AG20443 (cell line): Measurements from ENCODE around the gene FCSK.

ENCODE experiments used
- DNase-seq: peaks from one replicate; pipeline ENCODE4 v3.0.0; 2012; ENCODE audit warnings: low spot score, mixed read lengths

Gene FCSK

GRCh38 chr16:70480127-70481105, 26.0 kb downstream of the FCSK start:
- no peak for DNase-seq

- DNase-seq, result peak; percentile 66
Measured at GRCh38 chr16:70481929-70482536, 27.6 kb downstream of the FCSK start.

- no peak for DNase-seq
Measured at GRCh38 chr16:70482624-70483023, 28.2 kb downstream of the FCSK start.

GRCh38 chr16:70483426-70483825, 29.0 kb downstream of the FCSK start:
- DNase-seq, result no peak

GRCh38 chr16:70484867-70485266, 30.5 kb downstream of the FCSK start:
- DNase-seq, result no peak

- DNase-seq, result no peak
Measured at GRCh38 chr16:70490261-70490660, 35.9 kb downstream of the FCSK start.

- no peak for DNase-seq
Measured at GRCh38 chr16:70493802-70494201, 39.4 kb downstream of the FCSK start.

- no peak for DNase-seq
Measured at GRCh38 chr16:70494202-70494770, 39.9 kb downstream of the FCSK start.

GRCh38 chr16:70494777-70495176, 40.4 kb downstream of the FCSK start:
- no peak for DNase-seq

GRCh38 chr16:70495425-70496182, 41.2 kb downstream of the FCSK start:
- no peak for DNase-seq

- DNase-seq, result no peak
Measured at GRCh38 chr16:70496513-70496912, 42.1 kb downstream of the FCSK start.

GRCh38 chr16:70508752-70509151, 54.4 kb downstream of the FCSK start:
- no peak for DNase-seq

- DNase-seq, result no peak
Measured at GRCh38 chr16:70510216-70510615, 55.8 kb downstream of the FCSK start.

- DNase-seq, result no peak
Measured at GRCh38 chr16:70511833-70512232, 57.4 kb downstream of the FCSK start.

GRCh38 chr16:70512456-70512855, 58.1 kb downstream of the FCSK start:
- DNase-seq, result peak; percentile 22

- DNase-seq, result peak; percentile 20
Measured at GRCh38 chr16:70520612-70521297, 66.4 kb downstream of the FCSK start.

- DNase-seq, result no peak
Measured at GRCh38 chr16:70522216-70523075, 68.1 kb downstream of the FCSK start.

GRCh38 chr16:70523076-70523742, 68.8 kb downstream of the FCSK start, which contains the start of gene COG4:
TSS of gene COG4 (minus strand) at chr16:70523554. CDS start at chr16:70523543, 11 bp downstream.
- peak; percentile 94 for DNase-seq

GRCh38 chr16:70523743-70524398, 69.5 kb downstream of the FCSK start, which contains the start of gene SF3B3:
TSS of gene SF3B3 (plus strand) at chr16:70523816. CDS start at chr16:70526657, 2,841 bp downstream.
- DNase-seq, result peak; percentile 72
